T-helper 1 cell treated with Interleukin-12 subunit alpha and Interleukin-12 subunit beta and Interleukin-4 antibody, amounts not matched to agents 30 ng/mL and 1 ng/mL, for 36 hours (primary cell): Measurements from ENCODE around the gene TMEM221. TPM values are rescaled to one million over a fixed set of nuclear protein-coding genes. Genes with fewer than 3 reads are reported as not detected.
"Not testable (repeated sequence)": the region's sequence is repeated elsewhere in the genome, so short reads cannot be mapped to it uniquely, and the experiment has no call there.

Experiments used
- intact Hi-C: fragments of 100-400 bp; cut with micrococcal nuclease; formaldehyde crosslinking; loops from one replicate; pipeline ENCODE4 v1.15.1; 2024
- total RNA-seq: library from RNA; stranded (reverse); gene quantifications from 2 replicates; pipeline ENCODE4 v1.2.3, GENCODE V29; 2022

TMEM221 gene
- total RNA-seq, 1 donor from 2014 or later = not detected

DNA sequence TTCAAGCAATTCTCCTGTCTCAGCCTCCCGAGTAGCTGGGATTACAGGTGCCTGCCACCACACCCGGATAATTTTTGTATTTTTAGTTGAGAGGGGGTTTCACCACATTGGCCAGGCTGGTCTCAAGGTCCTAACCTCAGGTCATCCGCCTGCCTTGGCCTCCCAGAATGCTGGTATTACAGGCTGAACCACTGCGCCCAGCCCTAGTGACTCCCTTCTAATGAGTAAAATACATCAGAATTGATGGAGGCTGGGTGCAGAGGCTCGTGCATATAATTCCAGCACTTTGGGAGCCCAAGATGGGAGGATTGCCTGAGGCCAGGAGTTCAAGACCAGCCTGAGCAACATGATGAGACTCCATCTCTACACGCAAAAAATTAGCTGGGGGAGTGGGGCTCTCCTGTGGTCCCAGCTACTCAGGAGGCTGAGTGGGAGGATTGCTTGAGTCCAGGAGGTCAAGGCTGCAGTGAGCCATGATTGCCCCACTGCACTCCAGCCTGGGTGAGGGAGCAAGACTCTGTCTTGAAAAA lies 26.6 kb upstream of the TMEM221 start:
- intact Hi-C loops = not testable (repeated sequence)

GRCh38 chr19:17473041-17473440 lies 24.6 kb upstream of the TMEM221 start:
- intact Hi-C loops = loop anchor here (5.0 kb wide), 1 partner anchor 384 kb away; the partner anchor contains the start of gene RPL18A

DNA sequence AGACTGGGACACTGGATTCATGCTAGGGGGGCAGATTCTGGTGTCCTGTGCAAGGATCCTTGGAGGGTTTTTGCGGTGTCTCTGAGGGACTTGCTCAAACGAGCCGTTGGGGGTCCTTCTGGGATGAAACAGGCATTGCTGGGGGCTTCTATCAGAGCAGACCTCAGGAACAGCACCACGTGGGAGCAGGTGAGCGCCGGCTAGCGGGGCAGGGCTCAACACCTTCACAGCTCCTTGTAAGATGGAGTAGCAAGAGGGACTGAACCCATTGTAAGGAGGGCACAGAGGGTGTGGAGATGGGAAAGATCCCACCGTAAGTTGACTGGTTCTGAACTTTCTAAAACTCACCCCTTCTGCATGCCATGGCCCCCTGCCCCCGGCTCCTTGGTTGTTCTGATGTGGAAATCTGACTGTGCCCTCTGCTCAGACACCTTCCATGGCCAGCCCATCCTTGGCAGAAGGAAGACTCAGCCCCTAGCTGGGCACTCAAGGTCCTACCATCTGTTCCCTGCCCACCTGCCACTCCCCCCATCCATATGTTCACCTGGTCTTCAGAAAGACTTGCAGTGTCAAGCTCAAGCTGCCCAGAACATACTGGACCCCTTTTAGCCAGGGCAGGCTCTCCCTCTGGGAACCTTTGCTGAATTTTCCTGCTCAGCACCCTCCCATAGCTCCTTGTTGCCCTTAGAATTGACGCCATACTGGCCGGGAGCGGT lies 23.1 kb upstream of the TMEM221 start:
- intact Hi-C loops = loop anchor here (2.0 to 5.0 kb wide), 2 partner anchors 17 to 386 kb away; partner anchors contain the start of gene RPL18A

DNA sequence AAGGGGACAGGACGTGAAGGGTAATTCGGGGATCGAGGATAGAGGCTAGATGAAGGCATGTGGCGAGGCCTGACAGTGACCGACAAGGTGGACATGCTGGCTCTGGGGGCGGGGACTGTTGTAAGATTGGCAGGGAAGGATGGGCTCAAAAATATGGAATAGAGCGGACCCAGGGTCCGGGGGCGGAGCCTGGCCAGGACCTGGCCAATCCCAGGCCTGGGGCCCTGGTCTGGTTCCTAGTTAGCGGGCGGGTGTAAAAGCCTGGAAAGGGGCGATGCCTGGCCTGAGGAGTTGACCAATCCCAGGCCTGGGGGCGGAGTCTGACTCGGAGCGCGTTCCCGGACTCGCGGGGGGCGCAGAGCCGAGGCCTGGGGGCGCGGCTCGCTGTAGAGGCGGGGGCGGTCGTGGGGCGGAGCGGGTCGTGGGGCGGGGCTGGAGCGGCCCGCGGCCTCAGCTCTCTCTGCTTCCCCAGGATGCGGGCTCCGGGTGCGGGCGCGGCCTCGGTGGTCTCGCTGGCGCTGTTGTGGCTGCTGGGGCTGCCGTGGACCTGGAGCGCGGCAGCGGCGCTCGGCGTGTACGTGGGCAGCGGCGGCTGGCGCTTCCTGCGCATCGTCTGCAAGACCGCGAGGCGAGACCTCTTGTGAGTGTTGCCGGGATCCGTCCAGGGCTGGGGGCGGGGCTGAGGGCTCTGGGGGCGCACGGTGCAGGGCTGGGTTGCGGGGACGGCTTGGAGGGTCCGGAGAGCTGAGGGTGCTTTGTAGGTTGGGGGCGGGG lies 21.8 kb upstream of the TMEM221 start, which contains the start of gene SLC27A1:
TSS of gene SLC27A1 (plus strand) at position 457 of the 774 bp plus-strand sequence. CDS start at position 474, 17 bp downstream.
- intact Hi-C loops = loop anchor here (1.0 to 5.0 kb wide), 9 partner anchors 19 to 387 kb away; partner anchors contain the start of genes COLGALT1, DDA1, GTPBP3 and PGLS

- intact Hi-C loops = loop anchor here (1.0 to 5.0 kb wide), 13 partner anchors 19 to 388 kb away; partner anchors contain the start of genes BABAM1, COLGALT1, DDA1 and GTPBP3
Measured at GRCh38 chr19:17469481-17470067, 21.1 kb upstream of the TMEM221 start.

- intact Hi-C loops = loop anchor here (1.0 to 2.0 kb wide), 4 partner anchors 28 to 202 kb away; partner anchors contain the start of gene BABAM1
Measured at GRCh38 chr19:17469092-17469480, 20.6 kb upstream of the TMEM221 start.

GRCh38 chr19:17468302-17469091 lies 20.0 kb upstream of the TMEM221 start:
- intact Hi-C loops = loop anchor here (1.0 to 2.0 kb wide), 4 partner anchors 28 to 201 kb away; partner anchors contain the start of gene BABAM1

GRCh38 chr19:17467471-17468301 lies 19.2 kb upstream of the TMEM221 start:
- intact Hi-C loops = loop anchor here (2.0 kb wide), 1 partner anchor 29 kb away; no protein-coding TSS in a partner anchor

DNA sequence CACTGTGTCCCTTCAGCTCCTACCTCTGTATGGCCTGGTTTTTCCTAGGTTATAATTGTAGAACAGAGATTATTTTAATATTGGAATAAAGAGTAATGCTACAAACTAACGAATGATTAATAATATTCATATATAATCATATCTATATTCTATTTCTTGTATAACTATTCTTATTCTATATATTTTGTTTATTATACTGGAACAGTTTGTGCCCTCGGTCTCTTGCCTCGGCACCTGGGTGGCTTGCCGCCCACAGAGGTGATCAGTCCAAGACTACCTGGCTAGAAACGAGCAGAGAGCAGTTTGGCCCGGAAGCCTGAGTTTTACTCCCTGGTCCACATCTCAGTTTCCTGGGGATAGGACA lies 18.0 kb upstream of the TMEM221 start:
- intact Hi-C loops = loop anchor here (1.0 kb wide), 7 partner anchors 13 to 205 kb away; partner anchors contain the start of gene MRPL34

DNA sequence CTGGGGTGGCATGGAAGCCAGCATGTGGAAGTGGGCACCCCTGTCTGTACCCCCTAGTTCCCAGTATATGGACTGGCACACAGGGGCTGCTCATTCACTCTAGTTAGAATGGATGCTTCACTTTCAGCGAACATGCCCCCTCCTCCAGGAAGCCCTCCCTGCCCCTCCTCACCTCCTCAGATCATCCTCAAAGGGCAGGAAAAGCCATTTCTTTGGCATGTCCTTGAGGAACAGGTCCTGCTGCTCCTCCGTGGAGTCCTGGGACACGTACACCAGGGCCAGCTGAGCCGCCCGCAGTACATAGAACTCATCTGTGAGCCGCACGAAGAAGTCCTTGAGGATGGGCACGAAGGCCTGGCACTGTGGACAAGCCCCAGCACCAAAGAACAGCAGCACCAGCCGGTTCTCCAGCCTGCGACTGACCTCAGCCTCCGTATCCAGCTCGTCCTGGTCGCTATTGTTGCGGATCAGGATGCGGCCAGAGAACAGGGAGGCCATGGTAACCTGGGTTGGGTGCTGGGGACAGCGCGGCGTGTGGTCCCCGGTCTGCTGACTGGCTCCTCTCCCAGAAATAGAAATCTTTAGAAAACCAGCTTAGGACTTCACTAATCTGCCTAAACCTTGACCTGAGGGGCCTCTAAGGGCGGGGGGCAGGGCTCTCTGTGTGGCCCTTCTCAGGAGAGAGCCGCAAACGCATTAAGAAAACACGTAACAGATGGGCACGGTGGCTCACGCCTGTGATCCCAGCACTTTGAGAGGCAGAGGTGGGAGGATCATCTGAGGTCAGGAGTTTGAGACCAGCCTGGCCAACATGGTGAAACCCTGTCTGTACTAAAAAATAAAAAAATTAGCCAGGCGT lies 12.1 kb upstream of the TMEM221 start, which contains the start of gene NXNL1:
TSS of gene NXNL1 (minus strand) at position 555 of the 859 bp plus-strand sequence. CDS start at position 498, 57 bp downstream.
- intact Hi-C loops = no loop called here

DNA sequence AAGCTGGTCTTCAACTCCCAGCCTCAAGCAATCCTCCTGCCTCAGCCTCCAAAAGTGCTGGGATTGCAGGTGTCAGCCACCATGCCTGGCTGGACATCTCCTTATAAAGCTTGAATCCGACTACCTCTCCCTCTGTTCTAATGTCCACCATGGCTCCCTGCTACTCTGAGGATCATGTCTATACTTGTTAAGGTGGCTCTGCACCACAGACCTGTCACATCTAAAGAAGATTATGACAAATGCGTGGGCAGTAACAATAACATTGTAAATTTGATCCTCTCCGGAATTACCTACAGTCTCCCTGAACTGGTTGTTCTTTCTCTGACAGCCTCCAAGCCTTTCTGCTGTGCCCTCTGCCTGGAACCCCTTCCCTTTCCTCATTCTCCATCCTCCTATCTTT lies 10.5 kb upstream of the TMEM221 start:
- intact Hi-C loops = no loop called here

- intact Hi-C loops = no loop called here
Measured at GRCh38 chr19:17457616-17458015, 9.1 kb upstream of the TMEM221 start.

DNA sequence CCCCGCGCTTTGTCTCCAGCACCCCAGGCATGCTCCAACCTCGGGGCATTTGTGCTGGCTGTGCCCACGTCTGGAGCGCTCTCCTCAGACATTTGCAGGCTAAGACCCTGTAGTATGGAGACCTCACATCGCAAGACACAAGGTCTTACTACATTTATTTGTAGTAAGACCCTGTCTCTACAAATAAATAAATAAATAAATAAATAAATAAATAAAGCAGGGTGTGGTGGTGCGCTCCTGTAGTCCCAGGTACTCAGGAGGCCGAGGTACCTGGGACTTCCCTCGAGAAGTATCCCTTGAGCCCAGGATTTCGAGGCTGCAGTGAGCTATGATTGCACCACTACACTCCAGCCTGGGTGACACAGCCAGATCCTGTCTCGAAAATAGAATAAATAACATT lies 7.7 kb upstream of the TMEM221 start:
- intact Hi-C loops = no loop called here

GRCh38 chr19:17455308-17456123 lies 7.0 kb upstream of the TMEM221 start:
- intact Hi-C loops = no loop called here

DNA sequence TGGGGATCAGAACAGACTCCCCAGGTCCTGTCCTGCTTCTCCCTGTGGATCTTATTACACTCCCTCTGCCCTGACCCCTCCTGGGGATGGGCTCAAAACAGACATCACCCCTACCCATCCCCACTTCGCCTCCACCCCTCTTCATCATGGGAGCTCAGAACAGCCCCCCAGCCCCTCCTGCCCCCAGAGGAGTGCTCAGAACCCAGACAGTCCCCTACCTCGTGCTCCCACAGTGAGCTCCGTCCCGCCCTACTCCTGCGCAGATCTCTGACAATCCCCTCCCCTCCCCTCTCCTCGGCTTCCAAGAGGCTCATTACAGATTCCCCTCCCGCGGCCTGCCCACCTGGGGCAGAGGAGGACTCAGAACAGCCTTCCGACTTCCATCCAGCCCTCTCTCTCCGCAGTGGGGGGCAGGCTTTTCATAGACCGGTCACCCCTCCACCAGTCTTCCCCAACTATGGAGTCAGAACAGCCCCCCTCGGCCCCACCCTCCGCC lies 6.2 kb upstream of the TMEM221 start:
- intact Hi-C loops = no loop called here

DNA sequence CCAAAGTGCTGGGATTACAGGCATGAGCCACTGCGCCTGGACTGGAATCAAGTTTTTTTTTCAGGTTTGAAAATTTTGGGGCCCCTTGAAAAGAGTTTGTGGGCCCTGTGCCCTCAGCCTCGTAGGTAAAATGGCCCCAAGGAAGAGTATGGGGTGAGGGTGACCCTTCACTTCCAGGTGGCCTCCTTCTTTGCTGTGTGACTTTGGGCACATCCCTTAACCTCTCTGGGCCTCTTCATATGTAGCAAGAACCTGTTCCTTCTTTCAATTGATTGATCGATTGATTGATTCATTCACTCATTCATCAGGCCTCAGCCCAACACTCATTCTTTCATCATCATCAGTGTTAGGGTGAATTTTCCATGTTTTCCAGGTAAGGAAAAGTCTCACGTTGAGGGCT lies 3.4 kb upstream of the TMEM221 start:
- intact Hi-C loops = no loop called here
